Psoas muscle (tissue), 8 donors: ENCODE results near the gene INTS14. TPM values are rescaled to one million over a fixed set of nuclear protein-coding genes. Genes with fewer than 3 reads are reported as not detected.

Source experiments
- ATAC-seq, 4 donors: fragments of 200-7000 bp; cut with Tn5 transposase; one replicate each; pipeline ENCODE4 v1.9.1; 2020; ENCODE audit warnings: moderate library complexity in 3 of 4, mild to moderate bottlenecking in 2 of 4
- DNase-seq, 2 donors: peaks; one replicate each; pipeline ENCODE4 v3.0.0-alpha.2; 2020
- H3K27ac ChIP-seq: fragments of 200-600 bp; one replicate; pipeline ENCODE4 v1.8.0; 2022
- H3K27me3 ChIP-seq, 3 donors: fragments of 200-600 bp in 1 of 3; one replicate each; pipeline versions ENCODE4 v1.6.1 to v1.8.0; 2013 to 2022; ENCODE audit warnings: low read length in 2 of 3, mild to moderate bottlenecking in 2 of 3, moderate library complexity in 1 of 3; ENCODE audit not compliant: insufficient read depth in 3 of 3
- H3K36me3 ChIP-seq, 2 donors: fragments of 200-600 bp in 1 of 2; one replicate each; pipeline versions ENCODE4 v1.6.1 to v1.8.0; 2013 to 2022; ENCODE audit warnings: low read depth in 1 of 2, mild to moderate bottlenecking in 1 of 2, moderate library complexity in 1 of 2; ENCODE audit not compliant: insufficient read depth in 1 of 2
- H3K4me1 ChIP-seq: fragments of 200-600 bp; one replicate; pipeline ENCODE4 v1.8.0; 2022
- H3K4me3 ChIP-seq: fragments of 200-600 bp; one replicate; pipeline ENCODE4 v1.8.0; 2022; ENCODE audit warnings: mild to moderate bottlenecking
- H3K9me3 ChIP-seq: fragments of 200-600 bp; one replicate; pipeline ENCODE4 v1.8.0; 2022
- WGBS, 3 donors: extraction: QIAGEN DNeasy Blood & Tissue Kit; methylation state at CpG; one replicate each; pipeline versions ENCODE4 v1.1.6 to v1.1.7; 2013; 5-methylcytosine and 5-hydroxymethylcytosine counted together
- intact Hi-C, 2 donors: fragments of 100-400 bp; cut with DNase I; formaldehyde crosslinking; loops; one replicate each; pipeline versions ENCODE4 v1.11.0 to v1.14.2; 2022
- polyA plus RNA-seq, 3 donors: library from polyadenylated mRNA; stranded (reverse); fragments of 200-250 nt; gene quantifications; one replicate each; pipeline ENCODE4 v1.2.3, GENCODE V29; 2013
- total RNA-seq, 4 donors: library from RNA; stranded (reverse); fragmentation: NEBNext Ultra II Directional in 2 of 4; extraction: Animal tissue kit (Norgen Biotek cat#: 25700) in 2 of 4; gene quantifications; one replicate each; pipeline versions ENCODE4 v1.2.1 to v1.2.4, GENCODE V29; 2021 to 2023
- TF ChIP-seq, protein P1 (sequence below): fragments of 200-600 bp; IDR thresholded peaks from one replicate; pipeline ENCODE4 v1.8.0; 2022; ENCODE audit warnings: antibody characterized with exemption
- donor health status: healthy with polysubstance abuse.
- donor health status: DM: no; HTN: no; CAD: no; lungs with moderate emphysema.
- donor health status: Bipolar disorder and iron deficiency.
- donor health status: healthy.
- donor health status: DM: yes; HTN: yes; CAD: no.
- donor health status: DM: no; HTN: no; CAD: no.
- donor health status: DM: no; HTN: no; CAD: no.
- donor health status: DM: yes; HTN: yes; CAD: no.

Gene INTS14
- total and polyA plus RNA-seq, 7 donors = 8.7 to 20.2 (median 16.1) TPM

DNA sequence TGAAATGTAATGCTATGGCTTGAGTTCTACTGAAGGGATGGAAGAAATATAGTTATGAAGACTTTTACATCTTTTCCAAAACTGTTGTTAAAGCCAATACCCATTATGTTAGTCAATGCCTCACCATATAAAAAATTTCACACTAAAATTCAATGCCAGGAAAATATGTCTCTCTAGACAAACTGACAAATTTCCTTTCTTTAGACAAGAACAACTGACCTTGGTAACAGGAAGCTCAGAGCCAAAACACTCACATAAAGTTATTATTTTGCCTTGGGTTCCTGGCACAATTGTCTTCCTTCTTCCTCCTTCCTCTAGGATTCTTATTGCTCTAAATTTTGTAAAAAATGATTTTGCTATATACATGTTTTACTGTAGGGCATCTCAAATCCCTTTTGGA is 26.7 kb downstream of the INTS14 start:
- TF ChIP-seq, protein P1, sequence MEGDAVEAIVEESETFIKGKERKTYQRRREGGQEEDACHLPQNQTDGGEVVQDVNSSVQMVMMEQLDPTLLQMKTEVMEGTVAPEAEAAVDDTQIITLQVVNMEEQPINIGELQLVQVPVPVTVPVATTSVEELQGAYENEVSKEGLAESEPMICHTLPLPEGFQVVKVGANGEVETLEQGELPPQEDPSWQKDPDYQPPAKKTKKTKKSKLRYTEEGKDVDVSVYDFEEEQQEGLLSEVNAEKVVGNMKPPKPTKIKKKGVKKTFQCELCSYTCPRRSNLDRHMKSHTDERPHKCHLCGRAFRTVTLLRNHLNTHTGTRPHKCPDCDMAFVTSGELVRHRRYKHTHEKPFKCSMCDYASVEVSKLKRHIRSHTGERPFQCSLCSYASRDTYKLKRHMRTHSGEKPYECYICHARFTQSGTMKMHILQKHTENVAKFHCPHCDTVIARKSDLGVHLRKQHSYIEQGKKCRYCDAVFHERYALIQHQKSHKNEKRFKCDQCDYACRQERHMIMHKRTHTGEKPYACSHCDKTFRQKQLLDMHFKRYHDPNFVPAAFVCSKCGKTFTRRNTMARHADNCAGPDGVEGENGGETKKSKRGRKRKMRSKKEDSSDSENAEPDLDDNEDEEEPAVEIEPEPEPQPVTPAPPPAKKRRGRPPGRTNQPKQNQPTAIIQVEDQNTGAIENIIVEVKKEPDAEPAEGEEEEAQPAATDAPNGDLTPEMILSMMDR = no peak
- Histone ChIP-seq H3K9me3 (no peaks in the 10 kb centered on the region), H3K27ac (no peak overlapping the region), H3K36me3 (peaks cover 17 to 98% of the 10 kb centered on the region in 2 donors), H3K4me1 (no peaks in the 10 kb centered on the region), H3K27me3 (no peaks in the 10 kb centered on the region), H3K4me3 (no peak overlapping the region)
- DNase-seq (no peak), ATAC-seq (no peak)
- intact Hi-C loops = loop anchor here in 1 of 2 donors (10.0 kb wide), 1 partner anchor 131 kb away; no protein-coding TSS in a partner anchor

DNA sequence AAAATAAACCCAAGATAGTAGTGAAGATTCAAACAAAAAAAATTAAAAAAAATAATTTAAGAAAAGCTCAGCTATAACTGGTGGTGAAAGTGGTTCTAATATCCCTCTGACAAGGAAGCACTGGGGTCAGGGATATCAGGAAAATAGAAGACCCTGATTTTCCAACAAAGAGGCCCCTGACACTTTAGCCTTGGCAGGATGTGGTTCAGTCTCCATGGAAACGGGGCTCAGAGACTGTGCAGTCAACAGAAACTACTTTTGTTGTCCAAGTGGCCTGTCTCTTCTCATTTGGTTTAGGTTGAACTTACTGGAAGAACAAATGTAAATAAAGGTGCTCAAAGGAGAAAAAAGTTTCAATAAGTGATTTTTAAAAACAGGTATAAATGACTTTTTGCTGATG is 27.2 kb downstream of the INTS14 start:
- H3K4me1 ChIP-seq = no peaks in the 10 kb centered on the region
- no peak overlapping the region for H3K4me3 ChIP-seq
- TF ChIP-seq, protein P1 = no peak
- intact Hi-C loops = loop anchor here in 1 of 2 donors (10.0 kb wide), 1 partner anchor 131 kb away; no protein-coding TSS in a partner anchor
- no peaks in the 10 kb centered on the region for H3K9me3 ChIP-seq
- ATAC-seq (no peak), DNase-seq (no peak)
- H3K27ac ChIP-seq = no peak overlapping the region
- peaks cover 17 to 98% of the 10 kb centered on the region in 2 donors for H3K36me3 ChIP-seq
- WGBS, 3 donors = 51 to 56% (median 52%) methylated on average over 1 of the region's 1 CpG
- no peaks in the 10 kb centered on the region for H3K27me3 ChIP-seq

DNA sequence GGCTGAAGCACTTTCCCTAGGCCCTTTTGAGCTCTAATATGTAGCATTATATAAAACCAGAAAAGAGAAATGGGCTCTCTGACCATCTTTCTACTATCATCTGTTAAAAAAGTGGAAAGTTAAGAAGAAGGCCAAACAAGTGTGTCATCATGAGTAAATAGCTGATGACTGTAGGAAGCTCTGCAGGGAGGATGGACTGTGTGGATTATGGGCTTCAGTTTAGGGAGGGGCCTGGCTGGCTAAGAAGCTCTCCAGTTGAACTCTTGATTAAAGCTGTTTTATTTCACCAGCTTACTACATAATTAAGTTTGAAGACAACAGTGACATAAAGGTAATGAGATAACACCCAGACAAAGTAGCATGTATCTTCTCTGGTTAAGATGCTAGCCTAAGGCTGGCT is 30.6 kb downstream of the INTS14 start:
- ATAC-seq = peak in 2 of 4 donors; percentile 43 to 62
- H3K36me3 ChIP-seq = peaks cover 20 to 99% of the 10 kb centered on the region in 2 donors

DNA sequence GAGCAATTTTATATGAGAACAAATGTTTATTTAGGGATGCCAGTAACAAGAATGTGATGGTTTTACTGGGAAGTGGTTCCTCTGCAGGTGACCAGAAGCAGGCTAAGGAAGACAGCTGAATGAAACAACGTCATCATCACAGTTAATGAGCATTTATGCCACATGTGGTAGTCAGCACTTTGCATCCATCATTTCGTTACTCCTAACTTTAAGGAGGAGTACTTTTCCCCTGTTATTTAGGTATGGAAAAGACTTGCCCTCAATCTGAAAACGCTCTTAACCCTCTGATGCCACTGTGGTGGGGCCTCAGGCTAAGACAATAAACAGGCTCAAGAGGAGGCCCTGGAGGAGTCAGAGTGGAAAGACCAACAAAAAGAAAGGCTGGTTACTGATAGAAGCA is 31.2 kb downstream of the INTS14 start:
- DNase-seq (no peak), ATAC-seq (no peak)
- Histone ChIP-seq H3K4me3 (no peak overlapping the region), H3K36me3 (peaks cover 21 to 98% of the 10 kb centered on the region in 2 donors), H3K9me3 (no peaks in the 10 kb centered on the region), H3K4me1 (no peaks in the 10 kb centered on the region), H3K27me3 (no peaks in the 10 kb centered on the region), H3K27ac (no peak overlapping the region)
- intact Hi-C loops = loop anchor here in 1 of 2 donors (10.0 kb wide), 1 partner anchor 135 kb away; no protein-coding TSS in a partner anchor
- WGBS, 3 donors = 71 to 83% (median 80%) methylated on average over 3 of the region's 3 CpGs
- TF ChIP-seq, protein P1 = no peak

More for the DNA sequence above, 30.6 kb downstream of the INTS14 start:
- no peaks in the 10 kb centered on the region for H3K4me1 ChIP-seq
- H3K27ac ChIP-seq = no peak overlapping the region
- H3K9me3 ChIP-seq = no peaks in the 10 kb centered on the region
- TF ChIP-seq, protein P1 = no peak
- H3K4me3 ChIP-seq = no peak overlapping the region
- H3K27me3 ChIP-seq = no peaks in the 10 kb centered on the region
- intact Hi-C loops = loop anchor here in 1 of 2 donors (10.0 kb wide), 1 partner anchor 135 kb away; no protein-coding TSS in a partner anchor
- DNase-seq = no peak
